Measurements from ENCODE around the gene RUSF1.

GRCh38 chr16:31542763-31543162 lies 34.6 kb upstream of the RUSF1 start:
- TF ChIP-seq EZH2phosphoT487 (IDR thresholded peaks at IDR 0.05; ENCODE audit: insufficient read depth, low read depth) (no peak), EZH2 (IDR thresholded peaks at IDR 0.05; ENCODE audit: insufficient read depth, poor library complexity, severe bottlenecking) (no peak)
